Neutrophil (primary cell): Measurements from ENCODE around the gene CCSER2.

Source experiments
- H3K27ac ChIP-seq: fragments of 200-600 bp; sonication (generic); 2 replicates; pipeline ENCODE4 v1.5.1; 2016; ENCODE audit warnings: mild to moderate bottlenecking, moderate library complexity
- H3K27me3 ChIP-seq: fragments of 200-600 bp; sonication (generic); 2 replicates; pipeline ENCODE4 v1.6.0; 2016; ENCODE audit warnings: mild to moderate bottlenecking
- H3K36me3 ChIP-seq: fragments of 200-600 bp; sonication (generic); 2 replicates; pipeline ENCODE4 v1.5.1; 2017
- H3K4me1 ChIP-seq, 2 experiments: fragments of 200-600 bp in 1 of 2; sonication (generic) in 1 of 2; 1 replicate in 1 of 2; 2 replicates in 1 of 2; pipeline versions ENCODE4 v1.5.1 to v1.6.1; 2013 to 2016; ENCODE audit warnings: low read depth in 1 of 2, low read length in 1 of 2, mild to moderate bottlenecking in 1 of 2, moderate library complexity in 1 of 2; ENCODE audit not compliant: control insufficient read depth in 1 of 2, insufficient read depth in 1 of 2
- H3K4me3 ChIP-seq, 2 experiments: fragments of 200-600 bp in 1 of 2; sonication (generic) in 1 of 2; 1 replicate in 1 of 2; 2 replicates in 1 of 2; pipeline ENCODE4 v1.5.1; 2013 to 2016; ENCODE audit warnings: low read depth in 1 of 2, low read length in 1 of 2, mild to moderate bottlenecking in 1 of 2, moderate library complexity in 1 of 2
- H3K9me3 ChIP-seq: fragments of 200-600 bp; sonication (generic); 2 replicates; pipeline ENCODE4 v1.5.1; 2016
- TF ChIP-seq, protein P1 (sequence below): fragments of 200-600 bp; sonication (generic); IDR thresholded peaks from 2 replicates; pipeline ENCODE4 v1.5.1; 2016; ENCODE audit warnings: antibody characterized with exemption

Gene CCSER2

DNA sequence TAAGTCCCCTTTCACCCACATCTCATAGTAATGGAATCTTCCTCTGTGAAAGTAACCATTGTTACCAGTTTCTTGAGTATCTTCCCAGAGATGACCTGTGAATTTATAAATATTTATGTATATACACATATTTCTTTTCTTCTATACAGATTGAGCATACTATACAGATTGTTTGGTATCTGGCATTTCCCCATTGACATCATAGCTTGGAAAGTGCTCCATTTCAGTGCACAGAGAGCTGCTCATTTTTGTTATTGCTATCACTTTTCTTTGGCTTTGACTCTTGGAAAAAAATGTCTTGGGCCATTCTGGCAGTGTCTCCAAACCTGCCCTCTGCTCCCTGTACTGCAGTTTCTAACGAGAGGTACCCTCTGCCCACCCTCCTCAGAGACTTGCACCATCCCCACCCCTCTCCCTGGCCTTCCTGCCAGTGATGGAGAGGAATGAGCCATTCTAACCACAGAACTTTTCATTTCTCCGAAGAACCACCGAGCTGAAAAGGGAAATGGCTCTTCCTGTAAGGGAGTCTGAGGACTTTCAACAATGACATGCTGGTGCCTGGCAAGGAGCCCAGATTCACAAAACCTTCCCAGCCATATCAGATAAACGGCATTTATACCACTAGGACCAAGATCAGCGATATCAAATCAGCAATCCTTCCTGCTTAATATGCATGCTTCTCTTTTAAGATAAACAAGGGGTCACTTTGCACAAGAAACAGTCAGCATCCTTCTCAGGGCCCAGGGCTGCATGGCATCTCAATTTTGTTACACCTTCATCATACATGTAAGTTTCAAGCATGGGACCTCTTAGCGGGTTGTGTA, 19.7 kb upstream of the CCSER2 start:
- TF ChIP-seq, protein P1, sequence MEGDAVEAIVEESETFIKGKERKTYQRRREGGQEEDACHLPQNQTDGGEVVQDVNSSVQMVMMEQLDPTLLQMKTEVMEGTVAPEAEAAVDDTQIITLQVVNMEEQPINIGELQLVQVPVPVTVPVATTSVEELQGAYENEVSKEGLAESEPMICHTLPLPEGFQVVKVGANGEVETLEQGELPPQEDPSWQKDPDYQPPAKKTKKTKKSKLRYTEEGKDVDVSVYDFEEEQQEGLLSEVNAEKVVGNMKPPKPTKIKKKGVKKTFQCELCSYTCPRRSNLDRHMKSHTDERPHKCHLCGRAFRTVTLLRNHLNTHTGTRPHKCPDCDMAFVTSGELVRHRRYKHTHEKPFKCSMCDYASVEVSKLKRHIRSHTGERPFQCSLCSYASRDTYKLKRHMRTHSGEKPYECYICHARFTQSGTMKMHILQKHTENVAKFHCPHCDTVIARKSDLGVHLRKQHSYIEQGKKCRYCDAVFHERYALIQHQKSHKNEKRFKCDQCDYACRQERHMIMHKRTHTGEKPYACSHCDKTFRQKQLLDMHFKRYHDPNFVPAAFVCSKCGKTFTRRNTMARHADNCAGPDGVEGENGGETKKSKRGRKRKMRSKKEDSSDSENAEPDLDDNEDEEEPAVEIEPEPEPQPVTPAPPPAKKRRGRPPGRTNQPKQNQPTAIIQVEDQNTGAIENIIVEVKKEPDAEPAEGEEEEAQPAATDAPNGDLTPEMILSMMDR = no peak
- H3K9me3 ChIP-seq = no peaks in the 10 kb centered on the region
- no peaks in the 10 kb centered on the region for H3K36me3 ChIP-seq
- no peak overlapping the region for H3K27ac ChIP-seq
- H3K27me3 ChIP-seq = peaks cover 21% of the 10 kb centered on the region
- no peak overlapping the region for H3K4me3 ChIP-seq
- no peaks in the 10 kb centered on the region for H3K4me1 ChIP-seq

DNA sequence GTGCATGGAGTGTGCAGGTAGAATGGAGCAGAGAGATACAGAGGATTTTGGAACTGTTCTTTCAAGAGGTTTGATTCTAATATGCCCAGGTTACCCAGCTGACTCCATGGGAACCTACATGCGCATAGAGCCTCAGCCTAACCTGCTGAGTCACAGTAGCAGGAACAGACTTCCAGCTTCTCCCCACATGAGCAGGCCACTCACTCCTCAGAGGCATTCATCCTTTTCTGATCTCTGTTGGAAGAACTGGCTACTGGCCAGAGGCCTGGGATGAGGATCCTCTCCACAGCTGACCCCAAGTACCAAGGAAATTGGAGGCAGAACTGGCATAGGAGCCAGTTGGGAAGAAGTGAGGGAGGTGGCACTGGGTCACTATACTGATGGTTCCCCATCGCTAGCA, 17.9 kb upstream of the CCSER2 start:
- Histone ChIP-seq H3K27me3 (peaks cover 21% of the 10 kb centered on the region), H3K4me3 (no peak overlapping the region), H3K36me3 (no peaks in the 10 kb centered on the region), H3K4me1 (no peaks in the 10 kb centered on the region), H3K27ac (no peak overlapping the region), H3K9me3 (no peaks in the 10 kb centered on the region)
- TF ChIP-seq, protein P1 = no peak

DNA sequence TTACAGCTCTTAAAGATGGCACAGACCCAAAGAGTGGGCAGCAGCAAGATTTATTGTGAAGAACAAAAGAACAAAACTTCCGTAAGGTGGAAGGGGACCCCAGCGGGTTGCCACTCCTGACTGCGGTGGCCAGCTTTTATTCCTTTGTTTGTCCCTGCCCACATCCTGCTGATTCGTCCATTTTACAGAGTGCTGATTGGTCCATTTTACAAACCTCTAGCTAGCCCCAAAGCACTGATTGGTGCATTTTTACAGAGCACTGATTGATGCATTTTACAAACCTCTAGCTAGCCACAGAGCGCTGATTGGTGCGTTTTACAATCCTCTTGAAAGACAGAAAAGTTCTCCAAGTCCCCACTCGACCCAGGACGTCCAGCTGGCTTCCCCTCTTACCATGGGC, 16.8 kb upstream of the CCSER2 start:
- Histone ChIP-seq H3K4me3 (no peak overlapping the region), H3K9me3 (no peaks in the 10 kb centered on the region), H3K4me1 (no peaks in the 10 kb centered on the region), H3K27me3 (peaks cover 21% of the 10 kb centered on the region), H3K36me3 (no peaks in the 10 kb centered on the region), H3K27ac (no peak overlapping the region)
- TF ChIP-seq, protein P1 = no peak

DNA sequence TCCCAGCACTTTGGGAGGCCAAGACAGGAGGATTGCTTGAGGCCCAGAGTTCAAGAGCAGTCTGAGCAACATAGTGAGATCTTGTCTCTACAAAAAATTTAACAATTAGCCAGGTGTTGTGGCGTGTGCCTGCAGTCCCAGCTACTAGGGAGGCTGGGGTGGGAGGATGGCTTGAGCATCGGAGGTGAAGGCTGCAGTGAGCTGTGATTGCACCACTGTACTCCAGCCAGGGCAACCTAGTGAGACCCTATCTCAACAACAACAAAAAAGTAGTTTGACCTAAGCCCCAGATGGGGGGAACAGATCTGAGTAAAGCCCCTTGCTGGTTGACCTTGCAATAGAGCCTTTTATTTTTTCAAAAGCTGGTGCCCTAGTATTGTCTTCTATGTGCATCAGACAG, 15.6 kb upstream of the CCSER2 start:
- no peaks in the 10 kb centered on the region for H3K4me1 ChIP-seq
- H3K27ac ChIP-seq = no peak overlapping the region
- peaks cover 21% of the 10 kb centered on the region for H3K27me3 ChIP-seq
- H3K9me3 ChIP-seq = no peaks in the 10 kb centered on the region
- TF ChIP-seq, protein P1 = no peak
- H3K36me3 ChIP-seq = no peaks in the 10 kb centered on the region
- H3K4me3 ChIP-seq = no peak overlapping the region

DNA sequence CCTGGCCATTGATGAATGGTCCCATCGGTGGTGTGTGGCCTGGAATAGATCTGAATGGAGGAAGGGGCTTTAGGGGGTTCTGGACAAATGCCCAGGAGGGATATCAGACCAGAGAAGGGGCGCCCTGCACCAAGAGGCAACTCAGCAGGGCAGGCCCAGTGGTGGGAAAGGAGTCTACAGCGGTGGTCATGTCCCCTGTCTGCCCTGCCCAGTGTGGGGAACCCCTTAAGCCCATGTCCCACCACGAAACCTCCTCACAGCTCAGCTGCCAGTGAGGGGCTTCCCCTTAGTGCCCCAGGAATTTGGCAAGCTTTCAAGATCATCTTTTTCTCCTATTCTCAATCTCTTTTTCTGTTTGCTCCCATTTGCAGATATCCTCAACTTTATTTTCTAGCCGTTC, 14.1 kb upstream of the CCSER2 start:
- Histone ChIP-seq H3K27ac (no peak overlapping the region), H3K36me3 (no peaks in the 10 kb centered on the region), H3K4me1 (no peaks in the 10 kb centered on the region), H3K4me3 (no peak overlapping the region), H3K9me3 (no peaks in the 10 kb centered on the region), H3K27me3 (peaks cover 8% of the 10 kb centered on the region)
- TF ChIP-seq, protein P1 = no peak
